Measurements from ENCODE around the gene SYVN1.

Gene SYVN1

GRCh38 chr11:65131417-65131776 lies 2.9 kb downstream of the SYVN1 start:
- Histone ChIP-seq H3K4me3 (replicated peaks; ENCODE audit: low read depth, low read length) (peak overlapping the region; percentile 97), H3K27me3 (replicated peaks; ENCODE audit: control insufficient read depth, insufficient read depth, low read length) (no peaks in the 10 kb centered on the region), H3K36me3 (ENCODE audit: control insufficient read depth, insufficient read depth, low read length) (peaks cover 51% of the 10 kb centered on the region)
- no peak for DNase-seq (ENCODE audit: extremely low read depth, insufficient read length)
- TF ChIP-seq CTCF (IDR thresholded peaks at IDR 0.05; ENCODE audit: insufficient read depth, low read length, poor library complexity, severe bottlenecking): no peak

DNA sequence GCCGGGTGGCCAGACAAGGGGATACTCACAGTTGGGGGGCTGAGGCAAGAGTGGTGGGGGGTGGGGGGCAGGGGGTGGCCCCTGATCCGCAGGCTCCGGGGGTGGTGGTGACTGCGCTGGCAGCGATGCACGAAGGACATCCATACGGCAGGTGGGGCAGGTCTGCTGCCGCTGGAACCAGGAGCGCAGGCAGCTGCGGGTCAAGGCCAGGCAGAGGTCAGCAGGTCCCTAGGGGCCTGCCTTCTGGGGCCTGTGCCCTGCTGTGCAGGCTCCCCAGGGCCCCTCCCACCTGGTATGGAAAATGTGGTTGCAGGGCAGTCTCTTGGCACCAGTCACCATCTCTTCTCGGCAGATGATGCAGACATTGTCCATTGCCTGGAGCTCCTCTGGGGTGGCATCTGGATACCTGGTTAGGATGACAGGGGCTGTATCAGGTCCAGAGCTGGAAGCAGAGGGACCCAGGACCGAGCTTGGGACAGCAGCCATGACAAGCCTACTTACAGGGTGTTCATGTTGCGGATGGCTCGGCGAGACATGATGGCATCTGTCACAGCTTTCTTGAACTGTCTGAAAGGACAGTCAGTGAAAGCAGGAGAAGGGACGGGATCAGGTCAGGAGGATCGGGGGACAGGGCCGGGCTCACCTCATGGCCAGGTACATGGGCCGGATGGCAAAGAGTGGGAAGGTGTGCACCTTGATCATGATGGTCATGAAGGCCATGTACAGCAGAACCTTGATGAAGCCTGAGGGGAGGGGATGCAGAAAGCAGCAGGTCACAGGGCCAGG lies 3.5 kb downstream of the SYVN1 start:
- no peak for TF ChIP-seq CTCF (IDR thresholded peaks at IDR 0.05; ENCODE audit: insufficient read depth, low read length, poor library complexity, severe bottlenecking)
- H3K36me3 ChIP-seq (ENCODE audit: control insufficient read depth, insufficient read depth, low read length): peaks cover 55% of the 10 kb centered on the region
- DNase-seq (ENCODE audit: extremely low read depth, insufficient read length): no peak
- H3K27me3 ChIP-seq (replicated peaks; ENCODE audit: control insufficient read depth, insufficient read depth, low read length): no peaks in the 10 kb centered on the region
- peak overlapping the region; percentile 97; the same call in 1 of the 2 replicates for H3K4me3 ChIP-seq (replicated peaks; ENCODE audit: low read depth, low read length)

DNA sequence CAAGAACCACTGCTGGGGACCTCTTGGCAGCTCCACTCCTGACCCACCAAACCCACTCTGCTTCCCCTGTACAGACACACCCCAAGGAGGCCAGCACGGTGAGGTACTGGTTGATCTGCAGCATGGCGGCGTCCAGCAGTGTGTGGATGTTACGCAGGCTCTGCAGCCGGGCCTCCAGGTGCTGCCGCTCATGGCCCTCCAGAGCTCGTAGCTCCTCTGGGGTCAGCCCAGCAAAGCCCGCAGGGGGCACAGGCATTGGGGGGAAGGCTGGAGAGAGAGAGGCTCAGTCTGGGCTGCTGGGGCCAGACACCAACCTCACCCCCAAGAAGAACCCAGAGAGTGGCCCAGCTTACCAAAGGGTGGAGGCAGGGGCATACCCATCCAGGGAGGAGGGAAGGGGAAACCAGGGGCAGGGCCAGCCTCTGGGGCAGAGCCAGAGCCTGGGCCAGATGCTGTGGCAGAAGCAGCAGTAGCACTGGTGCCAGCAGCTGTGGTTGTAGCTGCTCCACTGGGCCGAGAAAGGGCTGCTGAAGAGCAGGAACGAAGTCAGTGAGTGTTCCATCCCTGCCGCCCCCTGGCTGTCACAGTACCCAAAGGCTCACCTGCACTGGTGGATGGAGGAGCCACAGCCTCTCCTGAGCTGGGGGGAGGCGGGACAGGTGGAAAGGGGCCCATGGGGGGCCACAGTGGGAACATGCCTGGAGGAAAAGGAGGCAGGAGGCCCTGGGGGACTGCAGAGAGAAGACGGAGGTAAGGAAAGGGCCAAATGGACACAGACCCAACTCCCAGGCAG lies 4.5 kb downstream of the SYVN1 start:
- peak; percentile 3 for TF ChIP-seq CTCF (IDR thresholded peaks at IDR 0.05; ENCODE audit: insufficient read depth, low read length, poor library complexity, severe bottlenecking)
- no peaks in the 10 kb centered on the region for H3K27me3 ChIP-seq (replicated peaks; ENCODE audit: control insufficient read depth, insufficient read depth, low read length)
- no peak overlapping the region for H3K4me3 ChIP-seq (replicated peaks; ENCODE audit: low read depth, low read length)
- DNase-seq (ENCODE audit: extremely low read depth, insufficient read length): no peak
- peaks cover 63% of the 10 kb centered on the region for H3K36me3 ChIP-seq (ENCODE audit: control insufficient read depth, insufficient read depth, low read length)

DNA sequence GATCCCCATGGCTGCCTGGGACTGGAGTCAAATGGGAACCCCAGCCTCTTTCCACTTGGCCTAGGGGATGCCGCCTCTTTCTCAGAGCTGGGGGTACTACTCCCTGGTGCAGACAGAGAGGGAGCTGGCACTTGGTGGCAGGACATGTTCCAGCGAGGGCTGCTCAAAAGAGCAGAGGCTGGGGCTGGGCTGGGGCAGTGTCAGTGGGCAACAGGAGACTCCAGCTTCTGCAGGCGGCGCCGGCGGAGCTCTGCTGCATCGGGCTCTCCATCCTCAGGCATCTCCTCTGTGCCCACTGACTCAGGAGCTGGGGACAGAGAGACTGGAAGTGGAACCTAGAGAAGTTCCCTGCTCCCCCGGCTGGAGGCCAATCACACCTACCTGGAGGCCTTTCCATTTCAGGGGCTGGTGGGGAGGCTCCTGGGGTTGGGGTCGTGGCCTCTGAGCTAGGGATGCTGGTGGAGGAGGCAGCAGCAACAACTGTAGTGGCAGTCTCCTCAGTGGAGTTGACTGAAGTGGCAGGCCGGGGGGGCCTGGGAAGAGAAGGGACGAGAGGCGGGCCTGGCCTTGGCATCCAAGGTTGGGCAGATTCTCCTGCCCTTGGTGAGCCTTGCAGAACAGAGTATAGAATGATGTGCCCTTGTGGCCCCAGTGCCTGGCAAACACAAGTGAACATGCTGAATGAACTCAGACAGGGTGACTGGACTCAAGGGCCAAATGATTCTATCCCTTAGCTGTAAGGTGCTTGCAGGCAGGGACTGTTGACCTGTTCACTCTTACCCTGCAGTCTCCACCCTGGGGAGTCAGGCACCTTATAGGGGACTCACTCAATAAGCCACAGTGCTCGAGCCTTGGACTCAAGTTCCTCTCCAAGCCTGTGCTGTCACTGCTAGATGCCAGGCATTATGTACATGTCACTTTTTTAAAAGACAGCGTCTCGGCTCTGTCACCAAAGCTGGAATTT lies 5.9 kb downstream of the SYVN1 start:
- no peak for DNase-seq (ENCODE audit: extremely low read depth, insufficient read length)
- no peak for TF ChIP-seq CTCF (IDR thresholded peaks at IDR 0.05; ENCODE audit: insufficient read depth, low read length, poor library complexity, severe bottlenecking)
- Histone ChIP-seq H3K36me3 (ENCODE audit: control insufficient read depth, insufficient read depth, low read length) (peaks cover 67% of the 10 kb centered on the region), H3K27me3 (replicated peaks; ENCODE audit: control insufficient read depth, insufficient read depth, low read length) (no peaks in the 10 kb centered on the region), H3K4me3 (replicated peaks; ENCODE audit: low read depth, low read length) (no peak overlapping the region)

GRCh38 chr11:65127473-65128181 lies 6.7 kb downstream of the SYVN1 start:
- no peak for TF ChIP-seq CTCF (IDR thresholded peaks at IDR 0.05; ENCODE audit: insufficient read depth, low read length, poor library complexity, severe bottlenecking)
- Histone ChIP-seq H3K27me3 (replicated peaks; ENCODE audit: control insufficient read depth, insufficient read depth, low read length) (no peaks in the 10 kb centered on the region), H3K36me3 (ENCODE audit: control insufficient read depth, insufficient read depth, low read length) (peaks cover 65% of the 10 kb centered on the region), H3K4me3 (replicated peaks; ENCODE audit: low read depth, low read length) (no peak overlapping the region)
- DNase-seq (ENCODE audit: extremely low read depth, insufficient read length): no peak
